NCI-H524 (cell line): Measurements from ENCODE around the gene YTHDC1.
A peak's percentile ranks its signal among the peaks of the same experiment; 100 is the strongest.

ENCODE experiments used
- DNase-seq, 2 experiments: peaks; one replicate each; lab custom pipeline; 2025; lab: John Stamatoyannopoulos, UW

YTHDC1 gene

GRCh38 chr4:68358988-68359387, 9.1 kb upstream of the YTHDC1 start:
- DNase-seq: no peak

- DNase-seq: no peak
Observed at GRCh38 chr4:68352791-68353190, 2.9 kb upstream of the YTHDC1 start.

GRCh38 chr4:68349279-68349648, 626 bp downstream of the YTHDC1 start:
- peak; percentile 46 to 61 for DNase-seq

- DNase-seq: peak; percentile 43 to 56
Observed at GRCh38 chr4:68348577-68348976, 1.3 kb downstream of the YTHDC1 start.

- DNase-seq: no peak
Observed at GRCh38 chr4:68347845-68348244, 2.0 kb downstream of the YTHDC1 start.

- no peak for DNase-seq
Observed at GRCh38 chr4:68346461-68346860, 3.4 kb downstream of the YTHDC1 start.

GRCh38 chr4:68344785-68345184, 5.1 kb downstream of the YTHDC1 start:
- DNase-seq: no peak

- no peak for DNase-seq
Observed at GRCh38 chr4:68344049-68344448, 5.8 kb downstream of the YTHDC1 start.

GRCh38 chr4:68342134-68342533, 7.8 kb downstream of the YTHDC1 start:
- DNase-seq: no peak

- DNase-seq: no peak
Observed at GRCh38 chr4:68338625-68339024, 11.3 kb downstream of the YTHDC1 start.

- no peak for DNase-seq
Observed at GRCh38 chr4:68337522-68337921, 12.4 kb downstream of the YTHDC1 start.

- DNase-seq: no peak
Observed at GRCh38 chr4:68337004-68337403, 12.9 kb downstream of the YTHDC1 start.

GRCh38 chr4:68336530-68336929, 13.4 kb downstream of the YTHDC1 start:
- DNase-seq: no peak

GRCh38 chr4:68326141-68326540, 23.7 kb downstream of the YTHDC1 start:
- peak in 1 of 2 experiments; percentile 19 for DNase-seq

GRCh38 chr4:68324519-68325262, 25.2 kb downstream of the YTHDC1 start:
- no peak for DNase-seq

- DNase-seq: no peak
Observed at GRCh38 chr4:68319040-68319439, 30.9 kb downstream of the YTHDC1 start.

GRCh38 chr4:68316193-68316969, 33.5 kb downstream of the YTHDC1 start:
- DNase-seq: no peak

GRCh38 chr4:68310651-68311247, 39.1 kb downstream of the YTHDC1 start:
- no peak for DNase-seq

GRCh38 chr4:68304731-68305130, 45.2 kb downstream of the YTHDC1 start:
- DNase-seq: no peak

- no peak for DNase-seq
Observed at GRCh38 chr4:68299492-68300457, 50.1 kb downstream of the YTHDC1 start.

GRCh38 chr4:68297137-68297536, 52.8 kb downstream of the YTHDC1 start:
- no peak for DNase-seq

- no peak for DNase-seq
Observed at GRCh38 chr4:68291256-68291655, 58.6 kb downstream of the YTHDC1 start.
